Epithelial cell of esophagus (primary cell): Measurements from ENCODE around the gene ST8SIA5.

Source experiments
- DNase-seq: peaks from one replicate; pipeline ENCODE4 v3.0.0; 2010; ENCODE audit warnings: low read depth
- H3K4me3 ChIP-seq: 2 replicates; pipeline ENCODE4 v1.5.1; 2011; ENCODE audit warnings: mild to moderate bottlenecking, low read length, control low read depth
- CTCF ChIP-seq: IDR thresholded peaks from 2 replicates; pipeline ENCODE4 v1.5.1; 2011; ENCODE audit warnings: low read depth, mild to moderate bottlenecking, low read length, control low read depth, inconsistent platforms; ENCODE audit not compliant: insufficient read depth; ENCODE audit errors: missing control alignments

ST8SIA5 gene

GRCh38 chr18:46652372-46652771 lies 104.5 kb downstream of the ST8SIA5 start:
- DNase-seq = no peak
- no peak overlapping the region for H3K4me3 ChIP-seq
- no peak for TF ChIP-seq CTCF

- TF ChIP-seq CTCF = no peak
- no peak for DNase-seq
- no peak overlapping the region for H3K4me3 ChIP-seq
Observed at GRCh38 chr18:46650681-46651080, 106.2 kb downstream of the ST8SIA5 start.

- no peak overlapping the region for H3K4me3 ChIP-seq
- DNase-seq = no peak
- TF ChIP-seq CTCF = no peak
Observed at GRCh38 chr18:46649071-46649862, 107.6 kb downstream of the ST8SIA5 start.

- DNase-seq = no peak
- no peak for TF ChIP-seq CTCF
- H3K4me3 ChIP-seq = no peak overlapping the region
Observed at GRCh38 chr18:46646468-46646867, 110.4 kb downstream of the ST8SIA5 start.

GRCh38 chr18:46642561-46642960 lies 114.3 kb downstream of the ST8SIA5 start:
- no peak for TF ChIP-seq CTCF
- H3K4me3 ChIP-seq = no peak overlapping the region

GRCh38 chr18:46641917-46642316 lies 114.9 kb downstream of the ST8SIA5 start:
- TF ChIP-seq CTCF = no peak
- no peak overlapping the region for H3K4me3 ChIP-seq
- DNase-seq = no peak

More at GRCh38 chr18:46642561-46642960, 114.3 kb downstream of the ST8SIA5 start:
- no peak for DNase-seq

GRCh38 chr18:46639386-46639785 lies 117.5 kb downstream of the ST8SIA5 start:
- DNase-seq = no peak
- no peak overlapping the region for H3K4me3 ChIP-seq
- no peak for TF ChIP-seq CTCF
